Omental fat pad (tissue), 4 donors: ENCODE data around the gene TSHR. TPM values are rescaled to one million over a fixed set of nuclear protein-coding genes. Genes with fewer than 3 reads are reported as not detected.

ENCODE experiments used
- ATAC-seq: fragments of 150-250 bp; one replicate; pipeline ENCODE4 v1.9.1; 2016; ENCODE audit warnings: mild to moderate bottlenecking, moderate library complexity; ENCODE audit not compliant: low FRiP score
- DNase-seq: peaks from one replicate; pipeline ENCODE4 v3.0.0-alpha.2; 2019; ENCODE audit warnings: low spot score
- total RNA-seq, 4 donors: library from RNA; depleted of rRNA; stranded (reverse); fragments of >200 nt; gene quantifications; one replicate each; pipeline ENCODE4 v1.1.0, GENCODE V29; 2016
- TF ChIP-seq, protein P1 (sequence below), 3 donors: fragments of 450-650 bp; IDR thresholded peaks; one replicate each; pipeline ENCODE4 v1.5.1; 2016 to 2017; ENCODE audit warnings: antibody characterized with exemption in 3 of 3, mild to moderate bottlenecking in 3 of 3, moderate library complexity in 2 of 3

TSHR gene
- total RNA-seq, 4 donors from 2014 or later, result 0.36 to 0.79 (median 0.74) TPM; not detected in 1

- TF ChIP-seq, protein P1, sequence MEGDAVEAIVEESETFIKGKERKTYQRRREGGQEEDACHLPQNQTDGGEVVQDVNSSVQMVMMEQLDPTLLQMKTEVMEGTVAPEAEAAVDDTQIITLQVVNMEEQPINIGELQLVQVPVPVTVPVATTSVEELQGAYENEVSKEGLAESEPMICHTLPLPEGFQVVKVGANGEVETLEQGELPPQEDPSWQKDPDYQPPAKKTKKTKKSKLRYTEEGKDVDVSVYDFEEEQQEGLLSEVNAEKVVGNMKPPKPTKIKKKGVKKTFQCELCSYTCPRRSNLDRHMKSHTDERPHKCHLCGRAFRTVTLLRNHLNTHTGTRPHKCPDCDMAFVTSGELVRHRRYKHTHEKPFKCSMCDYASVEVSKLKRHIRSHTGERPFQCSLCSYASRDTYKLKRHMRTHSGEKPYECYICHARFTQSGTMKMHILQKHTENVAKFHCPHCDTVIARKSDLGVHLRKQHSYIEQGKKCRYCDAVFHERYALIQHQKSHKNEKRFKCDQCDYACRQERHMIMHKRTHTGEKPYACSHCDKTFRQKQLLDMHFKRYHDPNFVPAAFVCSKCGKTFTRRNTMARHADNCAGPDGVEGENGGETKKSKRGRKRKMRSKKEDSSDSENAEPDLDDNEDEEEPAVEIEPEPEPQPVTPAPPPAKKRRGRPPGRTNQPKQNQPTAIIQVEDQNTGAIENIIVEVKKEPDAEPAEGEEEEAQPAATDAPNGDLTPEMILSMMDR (IDR thresholded peaks at IDR 0.05), result no peak
- no peak for ATAC-seq
Measured at GRCh38 chr14:81062816-81063215, 107.4 kb downstream of the TSHR start.

GRCh38 chr14:81066672-81067071 is 111.3 kb downstream of the TSHR start:
- ATAC-seq (no peak), DNase-seq (no peak)
- TF ChIP-seq, protein P1 (IDR thresholded peaks at IDR 0.05), result no peak

More at GRCh38 chr14:81062816-81063215, 107.4 kb downstream of the TSHR start:
- DNase-seq, result no peak

- DNase-seq, result no peak
- TF ChIP-seq, protein P1 (IDR thresholded peaks at IDR 0.05), result no peak
- ATAC-seq, result no peak
Measured at GRCh38 chr14:81067156-81067555, 111.7 kb downstream of the TSHR start.

GRCh38 chr14:81068176-81068782 is 112.9 kb downstream of the TSHR start:
- ATAC-seq (no peak), DNase-seq (no peak)
- TF ChIP-seq, protein P1 (IDR thresholded peaks at IDR 0.05), result no peak

- DNase-seq (no peak), ATAC-seq (no peak)
- TF ChIP-seq, protein P1 (IDR thresholded peaks at IDR 0.05), result no peak
Measured at GRCh38 chr14:81070511-81070910, 115.1 kb downstream of the TSHR start.

GRCh38 chr14:81085596-81085995 is 130.2 kb downstream of the TSHR start:
- DNase-seq (no peak), ATAC-seq (no peak)
- TF ChIP-seq, protein P1 (IDR thresholded peaks at IDR 0.05), result no peak

DNA sequence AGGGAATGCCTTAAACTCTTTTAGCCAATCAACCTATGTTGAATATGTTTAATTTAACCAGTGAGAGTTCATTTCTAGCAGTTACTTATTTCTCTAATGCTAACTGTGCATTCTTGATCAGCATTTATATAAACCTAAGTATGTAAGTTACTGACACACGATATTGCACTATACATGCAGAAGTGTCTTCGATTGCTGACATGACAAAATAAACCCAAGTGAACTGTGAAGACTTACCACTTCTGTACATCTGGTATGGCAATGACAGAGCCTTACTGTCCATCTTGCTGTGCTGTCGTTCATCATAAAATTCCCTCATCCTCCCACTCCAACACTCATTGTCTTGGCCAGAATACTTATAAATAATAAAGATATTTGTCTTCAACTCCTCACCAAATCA is 131.8 kb downstream of the TSHR start:
- TF ChIP-seq, protein P1 (IDR thresholded peaks at IDR 0.05), result no peak
- ATAC-seq (no peak), DNase-seq (no peak)
